Mesodermal cell (in vitro differentiated cells): ENCODE data around the gene ATF3.

Experiments used
- H3K27ac ChIP-seq: 2 replicates; pipeline ENCODE4 v1.7.0; 2013; ENCODE audit warnings: mild to moderate bottlenecking, low read depth, low read length, moderate library complexity; ENCODE audit not compliant: severe bottlenecking
- H3K36me3 ChIP-seq: 2 replicates; pipeline ENCODE4 v1.7.1; 2013; ENCODE audit warnings: mild to moderate bottlenecking, low read length, moderate library complexity; ENCODE audit not compliant: control insufficient read depth, insufficient read depth
- H3K4me1 ChIP-seq: one replicate; pipeline ENCODE4 v1.7.1; 2013; ENCODE audit warnings: mild to moderate bottlenecking, low read length; ENCODE audit not compliant: insufficient read depth, control insufficient read depth, poor library complexity, severe bottlenecking
- H3K4me3 ChIP-seq: 2 replicates; pipeline ENCODE4 v1.7.0; 2013; ENCODE audit warnings: low read length, control low read depth, mild to moderate bottlenecking; ENCODE audit not compliant: insufficient read depth, poor library complexity, severe bottlenecking; ENCODE audit errors: extremely low read depth
- H3K9me3 ChIP-seq: 2 replicates; pipeline ENCODE4 v1.7.1; 2013; ENCODE audit warnings: mild to moderate bottlenecking, low read length, moderate library complexity; ENCODE audit not compliant: control insufficient read depth
- WGBS, 2 experiments: methylation state at CpG; one replicate each; pipeline ENCODE4 v1.1.5; 2013; ENCODE audit warnings: missing lambda C conversion rate in 2 of 2; ENCODE audit not compliant: insufficient coverage in 2 of 2; 5-methylcytosine and 5-hydroxymethylcytosine counted together

The ATF3 gene

DNA sequence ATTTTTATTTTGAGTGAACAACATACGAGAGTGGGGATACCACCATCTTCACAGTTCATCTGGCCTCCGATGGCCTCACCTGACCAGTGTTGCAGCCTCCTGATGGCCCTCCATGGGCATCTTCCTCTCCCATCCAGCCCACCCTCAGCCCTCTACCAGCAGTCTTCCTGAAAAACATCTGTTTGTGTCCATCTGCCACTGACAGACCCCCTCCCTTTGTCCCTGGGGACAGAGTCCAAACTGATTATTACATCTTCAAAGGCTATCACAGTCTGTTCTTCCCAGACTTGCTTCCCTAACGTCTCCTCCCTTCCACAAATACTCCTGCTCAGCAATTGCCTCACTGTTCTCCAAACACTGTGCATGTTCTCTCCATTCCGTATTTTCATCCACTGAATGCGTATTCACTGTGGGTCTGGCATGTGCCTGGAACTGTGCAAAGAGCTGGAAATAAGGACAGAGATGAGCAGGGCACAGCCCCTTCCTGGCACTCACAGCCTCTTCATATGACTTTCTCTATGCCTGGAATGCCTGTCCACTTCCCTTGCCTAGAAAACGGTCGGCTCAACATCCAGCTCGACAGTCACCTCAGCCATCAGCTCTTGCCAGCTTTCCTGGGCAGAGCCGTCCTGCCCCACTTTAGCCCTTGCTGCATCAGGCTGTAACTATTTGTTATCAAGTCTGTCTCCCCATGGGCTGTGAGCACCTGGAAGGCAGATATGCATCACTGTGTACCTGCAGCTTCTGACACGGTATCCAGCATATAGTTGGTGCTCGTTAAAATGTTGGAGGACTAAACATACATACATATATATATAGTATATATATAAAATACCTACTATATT, 8.3 kb upstream of the ATF3 start:
- no peaks in the 10 kb centered on the region for H3K36me3 ChIP-seq
- WGBS, 2 experiments: 89 to 90% methylated on average over 8 to 9 of the region's 11 CpGs
- no peak overlapping the region for H3K27ac ChIP-seq
- H3K4me1 ChIP-seq: peaks cover 24% of the 10 kb centered on the region
- H3K9me3 ChIP-seq: no peaks in the 10 kb centered on the region
- no peak overlapping the region for H3K4me3 ChIP-seq

DNA sequence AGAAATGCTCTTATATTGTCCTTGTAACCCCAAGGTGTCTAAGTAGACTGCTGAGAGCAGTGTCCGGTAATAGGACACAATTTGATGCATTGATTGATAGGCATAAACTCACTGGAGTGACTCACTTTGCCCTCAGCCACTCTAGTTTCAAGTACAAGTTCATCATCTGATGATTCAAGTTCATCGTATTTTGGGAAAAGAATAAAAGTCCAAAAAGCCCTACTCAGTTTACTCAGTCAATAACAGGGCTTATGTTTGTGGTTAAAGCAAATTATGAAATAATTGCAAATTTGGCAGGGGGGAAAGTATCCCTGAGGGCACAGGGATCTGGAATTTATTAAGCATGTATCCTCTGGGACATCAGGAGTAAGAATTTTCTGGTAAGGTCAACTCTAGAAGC, 7.6 kb upstream of the ATF3 start:
- 86 to 92% methylated on average over 1 of the region's 2 CpGs for WGBS, 2 experiments
- H3K4me1 ChIP-seq: peaks cover 25% of the 10 kb centered on the region
- H3K36me3 ChIP-seq: no peaks in the 10 kb centered on the region
- no peak overlapping the region for H3K27ac ChIP-seq
- H3K9me3 ChIP-seq: no peaks in the 10 kb centered on the region
- H3K4me3 ChIP-seq: no peak overlapping the region

DNA sequence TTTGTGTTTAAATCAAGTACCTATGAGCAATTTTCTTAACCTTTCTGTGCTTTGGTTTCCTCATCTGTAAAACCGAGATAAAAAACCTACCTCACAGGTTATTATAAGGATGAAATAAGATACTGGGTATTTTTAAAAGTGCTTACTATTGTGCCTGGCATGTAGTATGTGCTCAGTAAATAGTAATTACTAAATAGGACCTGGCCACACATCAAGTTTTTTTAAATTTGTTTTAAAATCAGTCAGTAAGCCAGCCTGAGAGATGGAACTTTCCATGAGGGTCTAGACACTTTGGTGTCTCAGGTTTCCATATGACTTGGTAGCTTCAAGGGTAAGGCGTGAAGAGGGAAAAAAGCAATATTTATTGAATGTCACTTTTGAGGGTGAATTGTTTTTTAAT, 7.0 kb upstream of the ATF3 start:
- no peaks in the 10 kb centered on the region for H3K36me3 ChIP-seq
- no peaks in the 10 kb centered on the region for H3K9me3 ChIP-seq
- no peak overlapping the region for H3K27ac ChIP-seq
- WGBS, 2 experiments: 94 to 100% methylated on average over 1 of the region's 2 CpGs
- H3K4me1 ChIP-seq: peaks cover 25% of the 10 kb centered on the region
- H3K4me3 ChIP-seq: no peak overlapping the region

DNA sequence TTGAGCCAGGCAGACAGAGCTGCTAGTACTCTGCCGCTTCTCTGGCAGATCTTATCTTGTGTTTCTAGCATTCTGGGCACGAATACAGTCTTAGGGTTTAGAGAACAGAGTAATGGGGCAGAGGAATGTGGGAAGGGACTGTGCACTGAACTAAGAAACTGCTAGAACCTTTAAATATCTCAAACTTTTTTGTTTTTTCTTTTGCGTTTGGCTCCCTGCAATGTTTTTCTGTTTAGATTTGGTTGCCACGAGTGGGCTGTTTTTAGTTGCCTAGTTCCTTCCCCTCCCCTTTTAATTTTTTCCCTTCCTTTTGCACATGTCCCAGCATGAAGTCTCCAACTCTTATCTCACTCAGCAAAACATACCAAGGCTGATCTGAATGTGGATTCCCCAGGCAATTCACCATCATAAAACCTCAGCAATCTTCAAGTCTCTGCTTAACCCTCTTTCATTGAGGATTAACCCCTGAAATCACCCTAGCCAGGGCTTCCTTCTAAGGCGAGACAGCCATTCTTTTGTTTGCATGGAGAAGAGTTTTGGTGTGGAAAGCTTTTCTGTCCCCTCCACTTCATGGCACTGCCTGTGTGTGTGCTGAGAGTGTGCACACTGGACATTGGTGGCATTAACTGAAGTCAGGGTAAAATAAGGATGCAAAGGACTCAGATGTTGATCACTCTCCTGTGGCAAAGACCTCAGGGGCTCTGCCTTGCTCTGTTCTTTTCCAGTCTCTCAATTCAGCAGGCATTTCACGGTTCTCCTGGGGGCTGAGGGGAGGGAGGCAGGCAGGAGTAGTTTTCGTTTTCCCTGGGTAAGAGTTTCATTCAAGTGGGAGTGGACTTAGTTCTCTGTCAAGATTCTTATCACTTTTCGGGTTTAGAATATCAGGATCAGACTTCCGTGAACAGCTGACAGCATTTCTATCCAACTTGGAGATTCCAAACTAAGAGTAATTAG, 2.8 kb upstream of the ATF3 start:
- 21 to 33% methylated on average over 4 to 6 of the region's 9 CpGs for WGBS, 2 experiments
- Histone ChIP-seq H3K4me3 (no peak overlapping the region), H3K4me1 (peaks cover 33% of the 10 kb centered on the region), H3K36me3 (no peaks in the 10 kb centered on the region), H3K27ac (peak overlapping the region; percentile 89), H3K9me3 (no peaks in the 10 kb centered on the region)

DNA sequence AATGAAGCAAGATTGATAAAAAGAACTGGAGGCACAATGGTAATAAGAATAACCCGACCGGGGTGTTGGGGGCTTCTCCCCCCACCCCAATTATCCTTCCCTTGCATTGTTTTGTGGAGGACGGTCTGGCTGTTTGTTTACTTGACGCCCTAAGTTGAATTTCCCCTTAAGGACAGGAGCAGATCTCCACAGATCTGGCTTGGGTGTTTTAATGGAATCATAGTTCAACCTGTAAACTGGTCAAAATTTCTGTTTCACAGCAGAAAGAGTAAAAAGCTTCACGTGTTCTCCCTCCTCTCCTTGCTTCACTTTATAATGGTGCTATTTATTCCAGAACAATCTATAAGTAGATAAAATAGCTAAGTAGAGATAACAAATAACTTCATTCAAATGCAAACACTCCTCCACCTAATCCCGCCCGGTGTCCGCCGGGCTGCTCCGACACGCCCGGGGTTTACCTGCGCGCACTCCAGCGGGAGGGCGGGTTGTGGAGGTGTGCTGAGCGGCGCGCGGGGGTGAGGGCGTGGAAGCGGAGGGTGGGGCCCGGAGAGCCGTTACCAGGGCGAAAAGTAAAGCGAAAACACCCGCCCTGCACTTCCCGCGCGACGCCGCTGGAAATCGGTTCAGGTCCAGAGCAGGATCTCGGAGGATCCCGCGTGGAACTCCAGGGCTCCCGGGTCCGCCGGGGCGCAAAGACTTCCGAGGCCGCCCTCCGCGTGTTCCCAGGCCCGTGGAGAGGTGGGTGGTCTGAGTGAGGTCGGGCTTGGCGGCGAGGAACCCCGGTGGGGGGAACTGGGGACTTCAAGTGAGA, 2.0 kb upstream of the ATF3 start:
- peak overlapping the region; percentile 84 for H3K4me3 ChIP-seq
- H3K36me3 ChIP-seq: no peaks in the 10 kb centered on the region
- H3K4me1 ChIP-seq: peaks cover 42% of the 10 kb centered on the region
- H3K9me3 ChIP-seq: no peaks in the 10 kb centered on the region
- WGBS, 2 experiments: 2 to 3% methylated on average over 27 to 37 of the region's 49 CpGs
- H3K27ac ChIP-seq: peak overlapping the region; percentile 89

DNA sequence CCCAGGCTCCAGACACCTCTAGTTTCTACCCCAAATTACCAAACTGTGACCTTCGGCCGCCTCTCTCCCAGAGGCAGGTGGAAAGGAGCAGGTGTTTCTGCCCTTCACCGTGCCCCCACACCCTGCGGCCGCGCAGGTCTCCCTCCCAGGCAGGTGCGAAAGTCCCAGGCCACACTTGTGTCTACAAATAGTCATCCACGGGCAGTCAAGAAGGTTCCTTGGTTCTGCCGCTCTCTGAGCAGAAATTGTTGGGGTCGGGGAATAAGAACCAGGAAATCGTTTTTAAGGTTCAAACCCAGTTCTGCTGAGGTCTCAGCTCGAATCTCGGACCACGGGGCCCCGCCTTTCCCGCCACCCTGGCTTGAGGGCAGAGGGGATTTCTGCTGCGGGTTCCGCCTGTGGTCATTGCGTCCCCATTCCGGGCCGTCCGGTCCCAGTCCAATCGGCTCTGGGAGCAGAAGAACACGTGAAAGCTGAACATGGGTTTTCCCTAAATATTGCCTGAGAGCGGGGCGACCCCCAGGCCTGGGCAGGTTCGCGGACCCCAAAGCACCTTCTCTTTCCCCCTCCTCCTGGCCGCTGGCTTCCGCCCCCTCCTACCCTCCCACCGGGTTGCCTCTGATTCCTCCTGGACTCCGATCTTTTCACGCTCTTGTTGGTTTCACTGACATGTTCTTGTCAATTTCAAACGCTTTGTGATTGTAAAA, 1.2 kb upstream of the ATF3 start:
- H3K4me1 ChIP-seq: peaks cover 50% of the 10 kb centered on the region
- WGBS, 2 experiments: 1 to 3% methylated on average over 19 to 33 of the region's 34 CpGs
- H3K4me3 ChIP-seq: peak overlapping the region; percentile 84
- H3K9me3 ChIP-seq: no peaks in the 10 kb centered on the region
- no peaks in the 10 kb centered on the region for H3K36me3 ChIP-seq
- peak overlapping the region; percentile 97 for H3K27ac ChIP-seq

DNA sequence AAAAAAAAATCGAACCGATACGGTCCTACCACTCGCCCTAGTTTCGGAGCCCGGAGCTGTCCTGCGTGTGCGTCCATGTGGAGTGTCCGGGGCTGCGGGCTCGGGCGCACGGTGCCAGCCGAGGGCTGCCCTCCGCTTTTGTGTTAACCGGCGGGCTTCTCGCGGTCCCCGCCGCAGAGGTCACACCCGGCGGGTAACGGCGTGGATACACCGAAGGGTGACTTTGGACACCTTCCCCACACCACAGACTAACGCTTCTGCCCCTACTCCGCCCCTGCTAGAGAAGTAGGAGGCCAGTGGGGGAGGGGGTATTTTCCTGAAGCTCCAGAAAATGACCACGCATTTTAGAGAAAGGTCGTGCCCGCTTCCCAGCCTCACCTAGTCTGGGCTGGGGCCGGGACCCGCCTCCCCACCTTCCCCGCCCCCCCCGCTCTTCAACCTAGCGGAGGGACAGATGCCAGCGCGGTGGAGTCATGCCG, 609 bp upstream of the ATF3 start:
- H3K36me3 ChIP-seq: peaks cover 3% of the 10 kb centered on the region
- peak overlapping the region; percentile 84 for H3K4me3 ChIP-seq
- peak overlapping the region; percentile 97 for H3K27ac ChIP-seq
- H3K9me3 ChIP-seq: no peaks in the 10 kb centered on the region
- 1% methylated on average over 30 to 34 of the region's 39 CpGs for WGBS, 2 experiments
- H3K4me1 ChIP-seq: peaks cover 56% of the 10 kb centered on the region

DNA sequence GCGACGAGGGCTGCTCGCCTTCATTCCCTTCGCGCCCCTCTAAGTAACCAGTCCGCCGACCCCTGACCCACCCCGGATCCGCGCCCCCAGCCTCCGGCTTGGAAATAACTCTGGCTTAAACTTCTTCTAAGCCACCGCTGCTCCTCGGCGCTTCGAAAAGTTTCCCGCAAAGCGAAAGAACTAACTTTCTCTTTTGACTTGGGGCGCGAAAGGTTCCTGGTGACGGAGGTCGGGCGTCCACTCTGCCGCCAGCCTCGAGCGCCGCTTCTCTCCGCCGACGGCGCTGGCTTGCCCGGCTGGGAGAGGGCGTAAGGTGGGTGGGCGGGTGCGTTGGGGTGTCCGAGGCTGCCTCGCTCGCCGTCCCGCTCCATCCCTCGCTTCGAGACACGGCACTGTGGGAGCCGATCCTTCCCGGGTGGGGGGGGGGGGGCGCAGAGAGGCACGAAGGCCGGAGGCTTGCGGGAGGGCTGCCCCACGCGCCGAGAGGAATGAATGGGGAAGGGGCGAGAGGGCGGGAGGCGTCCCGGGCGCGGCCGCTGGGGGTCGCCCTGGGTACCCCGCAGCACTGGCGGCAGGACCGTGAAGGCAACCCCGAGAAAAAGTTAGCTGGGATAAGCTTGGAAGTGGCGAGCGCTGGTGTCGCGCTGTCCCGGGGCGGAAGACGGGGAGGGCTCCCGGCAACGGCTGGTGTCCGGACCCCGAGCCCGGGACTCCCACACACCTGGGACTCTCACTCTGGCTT, 569 bp downstream of the ATF3 start:
- no peaks in the 10 kb centered on the region for H3K9me3 ChIP-seq
- peak overlapping the region; percentile 97 for H3K27ac ChIP-seq
- H3K36me3 ChIP-seq: peaks cover 12% of the 10 kb centered on the region
- 0 to 1% methylated on average over 24 to 32 of the region's 75 CpGs for WGBS, 2 experiments
- H3K4me1 ChIP-seq: peaks cover 66% of the 10 kb centered on the region
- H3K4me3 ChIP-seq: peak overlapping the region; percentile 84

DNA sequence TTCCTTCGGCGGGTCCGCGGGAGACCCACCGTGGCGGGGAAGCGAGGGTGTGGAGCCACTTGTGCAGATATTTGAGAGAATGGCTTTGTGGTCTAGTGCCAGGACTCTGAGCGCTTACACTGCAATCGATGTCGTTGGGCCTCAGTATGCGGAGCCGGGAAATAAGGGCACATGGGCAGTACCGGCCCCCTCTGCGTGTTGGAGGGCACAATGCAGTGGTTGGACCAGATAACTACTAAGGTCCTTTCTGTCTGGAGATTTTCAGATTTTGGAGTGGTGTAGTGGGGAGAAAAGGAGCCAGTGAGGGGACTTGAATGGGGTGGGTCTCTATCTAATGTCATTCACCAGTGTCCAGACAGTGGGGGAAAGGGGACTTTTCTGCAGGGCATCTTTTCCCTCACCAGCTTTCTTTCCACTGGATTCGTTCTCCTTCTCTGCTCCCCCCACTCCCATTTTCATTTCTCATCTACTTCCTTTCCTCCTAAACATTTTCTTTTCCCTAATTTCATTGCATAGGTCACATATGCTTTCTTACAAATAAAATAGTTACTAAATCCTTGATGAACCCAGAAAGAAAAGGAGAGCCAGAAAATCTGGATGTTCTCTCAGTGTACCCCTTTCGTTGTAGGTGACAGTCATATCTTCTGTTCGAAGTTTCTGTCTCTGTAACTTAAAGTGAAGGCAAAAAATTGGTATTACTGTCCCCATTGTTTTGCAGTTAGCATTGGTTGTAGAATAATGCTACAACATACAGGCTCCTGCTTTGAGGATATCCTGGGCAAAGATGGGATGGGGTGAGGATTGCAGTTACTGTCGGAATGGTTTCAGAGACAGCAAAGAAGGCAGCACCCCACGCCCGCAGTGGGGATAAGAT, 1.4 kb downstream of the ATF3 start:
- peak overlapping the region; percentile 84 for H3K4me3 ChIP-seq
- no peaks in the 10 kb centered on the region for H3K9me3 ChIP-seq
- H3K27ac ChIP-seq: peak overlapping the region; percentile 97
- peaks cover 63% of the 10 kb centered on the region for H3K4me1 ChIP-seq
- H3K36me3 ChIP-seq: peaks cover 20% of the 10 kb centered on the region
- 19 to 28% methylated on average over 10 to 15 of the region's 20 CpGs for WGBS, 2 experiments
